ENCODE data around the gene RPL9. TPM values are rescaled to one million over a fixed set of nuclear protein-coding genes. Genes with fewer than 3 reads are reported as not detected.

Gene RPL9
- total RNA-seq = 2,060 and 2,737 TPM in 2 replicates

GRCh38 chr4:39458505-39459300, at the start of gene RPL9, which contains the start of gene LIAS:
TSS of gene RPL9 (minus strand) at chr4:39458922. CDS start at chr4:39458439, 483 bp downstream.
TSS of gene LIAS (plus strand) at chr4:39459056. CDS start at chr4:39459118, 62 bp downstream.

GRCh38 chr4:39406763-39407583, 51.7 kb downstream of the RPL9 start, which contains the start of gene KLB:
TSS of gene KLB (plus strand) at chr4:39406930. CDS start at chr4:39406950, 20 bp downstream.

Small RNA genes lying within 50 kb of the gene (small RNA-seq; reads per million reads assigned to genes)
- gene MIR5591 (not detected), gene RF00019 (not detected)

Other genes with a start within 250 kb of the RPL9 start
- 84.2 and 88.6 TPM in 2 replicates for gene RFC1, start 92.6 kb downstream of the RPL9 start, total RNA-seq
- gene KLB, start 52.0 kb downstream of the RPL9 start, total RNA-seq = under 0.01 TPM in 1 of 2 replicates, not detected in the other
- 15.0 and 16.1 TPM in 2 replicates for gene LIAS, start 134 bp upstream of the RPL9 start, total RNA-seq
- gene UGDH, start 68.5 kb upstream of the RPL9 start, total RNA-seq = 66.7 and 124 TPM in 2 replicates
- 15.2 and 18.4 TPM in 2 replicates for gene SMIM14, start 179.9 kb upstream of the RPL9 start, total RNA-seq
- gene UBE2K, start 239.2 kb upstream of the RPL9 start, total RNA-seq = 51.9 and 55.4 TPM in 2 replicates

All from thoracic aorta endothelial cell (primary cell).